GM18519 (cell line): ENCODE measurements around the gene ZNF544.
A peak's percentile ranks its signal among the peaks of the same experiment; 100 is the strongest.

ENCODE experiments used
- ATAC-seq: cut with Tn5 transposase; IDR thresholded peaks from one replicate; pipeline ENCODE4 v1.9.1; 2021; ENCODE audit warnings: mild to moderate bottlenecking, moderate library complexity; ENCODE audit not compliant: unreplicated experiment, low FRiP score

The ZNF544 gene

GRCh38 chr19:58228585-58229254 lies at the start of gene ZNF544:
TSS of gene ZNF544 (plus strand) at chr19:58228914. CDS start at chr19:58244024, 15,110 bp downstream.
- peak; percentile 74 for ATAC-seq

GRCh38 chr19:58181902-58182576 lies 46.7 kb upstream of the ZNF544 start:
- no peak for ATAC-seq

GRCh38 chr19:58182577-58182988 lies 46.1 kb upstream of the ZNF544 start:
- no peak for ATAC-seq

- peak; percentile 78 for ATAC-seq
Observed at GRCh38 chr19:58182989-58183816, 45.5 kb upstream of the ZNF544 start, which contains the start of gene ZNF274. TSS of gene ZNF274 (plus strand) at chr19:58183061. CDS start at chr19:58183966, 905 bp downstream.

GRCh38 chr19:58183817-58184215 lies 44.9 kb upstream of the ZNF544 start:
- no peak for ATAC-seq

GRCh38 chr19:58196901-58197616 lies 31.7 kb upstream of the ZNF544 start:
- no peak for ATAC-seq

GRCh38 chr19:58203814-58204475 lies 24.8 kb upstream of the ZNF544 start:
- no peak for ATAC-seq

GRCh38 chr19:58204566-58204965 lies 24.1 kb upstream of the ZNF544 start:
- no peak for ATAC-seq

GRCh38 chr19:58209577-58209976 lies 19.1 kb upstream of the ZNF544 start:
- ATAC-seq: no peak

GRCh38 chr19:58212336-58213074 lies 16.2 kb upstream of the ZNF544 start:
- no peak for ATAC-seq

GRCh38 chr19:58213075-58213369 lies 15.7 kb upstream of the ZNF544 start:
- no peak for ATAC-seq

GRCh38 chr19:58217069-58217481 lies 11.6 kb upstream of the ZNF544 start:
- ATAC-seq: no peak

- no peak for ATAC-seq
Observed at GRCh38 chr19:58217607-58218391, 10.9 kb upstream of the ZNF544 start.

- ATAC-seq: no peak
Observed at GRCh38 chr19:58218899-58219298, 9.8 kb upstream of the ZNF544 start.

- no peak for ATAC-seq
Observed at GRCh38 chr19:58227964-58228584, 640 bp upstream of the ZNF544 start.

- no peak for ATAC-seq
Observed at GRCh38 chr19:58229255-58229639, 533 bp downstream of the ZNF544 start.

GRCh38 chr19:58237324-58237723 lies 8.6 kb downstream of the ZNF544 start:
- ATAC-seq: no peak

- ATAC-seq: no peak
Observed at GRCh38 chr19:58243351-58243750, 14.6 kb downstream of the ZNF544 start.
